HCT116 (cell line): Measurements from ENCODE around the gene ACKR3. TPM values are rescaled to one million over a fixed set of nuclear protein-coding genes. Genes with fewer than 3 reads are reported as not detected.

Experiments
- ATAC-seq: fragments of 200-7000 bp; cut with Tn5 transposase; 2 replicates; pipeline ENCODE4 v1.9.1; 2020; ENCODE audit warnings: mild to moderate bottlenecking, moderate library complexity
- BruUV-seq: library from RNA; stranded (reverse); fragments of 400-500 nt; replicated peaks from 2 replicates; lab custom pipeline; 2021; lab: Mats Ljungman, UMichigan
- CTCF ChIA-PET: fragments of 300-600 bp; sonication (Branson Sonifier 250); formaldehyde crosslinking; loops from one replicate; lab custom pipeline; 2021; ENCODE audit warnings: antibody characterized with exemption; lab: Charles Lee
- POLR2A ChIA-PET: fragments of 300-600, 350-600 bp; sonication (Branson Sonifier 250); formaldehyde crosslinking; loops from one replicate; lab custom pipeline; 2021; ENCODE audit warnings: antibody characterized with exemption; lab: Charles Lee
- RAD21 ChIA-PET, 2 experiments: fragments of 300-600 bp; sonication (Branson Sonifier 250); formaldehyde crosslinking; loops; one replicate each; lab custom pipeline; 2023; ENCODE audit warnings: low total read pairs in 2 of 2; ENCODE audit not compliant: uncharacterized antibody in 2 of 2, unreplicated experiment in 2 of 2, low non-redundant PET in 1 of 2; lab: Charles Lee
- DNase-seq: peaks from one replicate; pipeline ENCODE4 v3.0.0-alpha.2; 2010; ENCODE audit warnings: low read depth, low spot score
- H2AFZ ChIP-seq: fragments of 200-600 bp; shearing (Covaris generic), sonication (generic); 2 replicates; pipeline ENCODE4 v1.6.1; 2017; ENCODE audit warnings: low read depth, mixed run types, mixed read lengths, antibody characterized with exemption, low read length; ENCODE audit not compliant: poor library complexity, severe bottlenecking
- H3K27ac ChIP-seq: 2 replicates; pipeline ENCODE4 v1.5.1; 2012; ENCODE audit warnings: low read depth, low read length
- H3K27me3 ChIP-seq: fragments of 200-600 bp; sonication (generic); 2 replicates; pipeline ENCODE4 v1.6.1; 2016; ENCODE audit warnings: mixed run types, low read length, mixed read lengths; ENCODE audit not compliant: insufficient read depth
- H3K36me3 ChIP-seq, 2 experiments: fragments of 200-500 bp in 1 of 2; fragments of 200-600 bp in 1 of 2; sonication (Bioruptor generic) in 1 of 2; sonication (generic) in 1 of 2; 2 replicates each; pipeline versions ENCODE4 v1.5.1 to v1.6.1; 2014 to 2016; ENCODE audit warnings: low read length in 2 of 2, inconsistent platforms in 1 of 2, mixed read lengths in 1 of 2, mixed run types in 1 of 2; ENCODE audit not compliant: insufficient read depth in 2 of 2, control insufficient read depth in 1 of 2
- H3K4me1 ChIP-seq, 2 experiments: fragments of 200-600 bp in 1 of 2; sonication (generic) in 1 of 2; 2 replicates each; pipeline versions ENCODE4 v1.5.1 to v1.6.1; 2012 to 2017; ENCODE audit warnings: low read length in 2 of 2, inconsistent platforms in 1 of 2, mild to moderate bottlenecking in 1 of 2, mixed read lengths in 1 of 2, mixed run types in 1 of 2, moderate library complexity in 1 of 2; ENCODE audit not compliant: insufficient read depth in 2 of 2, control insufficient read depth in 1 of 2
- H3K4me2 ChIP-seq: fragments of 200-600 bp; sonication (generic); 2 replicates; pipeline ENCODE4 v1.6.1; 2017; ENCODE audit warnings: mixed run types, low read length, mixed read lengths
- H3K4me3 ChIP-seq, 2 experiments: fragments of 200-600 bp in 1 of 2; sonication (generic) in 1 of 2; replicated peaks in 1 of 2; 2 replicates each; pipeline ENCODE4 v1.5.1; 2011 to 2016; ENCODE audit warnings: low read length in 2 of 2, control low read depth in 1 of 2, low read depth in 1 of 2, mild to moderate bottlenecking in 1 of 2, mixed read lengths in 1 of 2, mixed run types in 1 of 2
- H3K79me2 ChIP-seq: fragments of 200-600 bp; sonication (generic); 2 replicates; pipeline ENCODE4 v1.6.1; 2017; ENCODE audit warnings: mild to moderate bottlenecking, mixed run types, low read length, moderate library complexity, mixed read lengths; ENCODE audit not compliant: insufficient read depth
- H3K9ac ChIP-seq: fragments of 200-600 bp; sonication (generic); 2 replicates; pipeline ENCODE4 v1.6.1; 2016; ENCODE audit warnings: low read length, mixed read lengths
- H3K9me2 ChIP-seq: fragments of 200-600 bp; sonication (generic), shearing (Covaris generic); 2 replicates; pipeline ENCODE4 v1.6.1; 2017; ENCODE audit warnings: mixed run types, mild to moderate bottlenecking, moderate library complexity; ENCODE audit not compliant: insufficient read depth
- H3K9me3 ChIP-seq, 2 experiments: fragments of 200-500 bp in 1 of 2; fragments of 200-600 bp in 1 of 2; sonication (Bioruptor generic) in 1 of 2; sonication (generic) in 1 of 2; 2 replicates each; pipeline ENCODE4 v1.6.1; 2014 to 2017; ENCODE audit warnings: low read length in 2 of 2, mixed read lengths in 2 of 2, inconsistent platforms in 1 of 2, low read depth in 1 of 2, mild to moderate bottlenecking in 1 of 2, mixed run types in 1 of 2, moderate library complexity in 1 of 2; ENCODE audit not compliant: control insufficient read depth in 1 of 2, insufficient read depth in 1 of 2
- H4K20me1 ChIP-seq: fragments of 200-600 bp; sonication (generic), shearing (Covaris generic); 2 replicates; pipeline ENCODE4 v1.6.1; 2017; ENCODE audit warnings: mixed run types, mild to moderate bottlenecking, moderate library complexity; ENCODE audit not compliant: insufficient read depth
- ATF3 ChIP-seq: IDR thresholded peaks from 2 replicates; pipeline ENCODE4 v1.6.1; 2012
- CBX3 ChIP-seq: IDR thresholded peaks from 2 replicates; pipeline ENCODE4 v1.6.1; 2012; ENCODE audit warnings: low read depth
- CEBPB ChIP-seq: IDR thresholded peaks from 2 replicates; pipeline ENCODE4 v1.6.1; 2012; ENCODE audit warnings: low read depth
- EGR1 ChIP-seq: IDR thresholded peaks from 2 replicates; pipeline ENCODE4 v1.6.1; 2012; ENCODE audit warnings: low read depth
- ELF1 ChIP-seq: IDR thresholded peaks from 2 replicates; pipeline ENCODE4 v1.6.1; 2012; ENCODE audit warnings: low read depth, borderline replicate concordance
- EZH2 ChIP-seq: fragments of 200-600 bp; sonication (generic); IDR thresholded peaks from 2 replicates; pipeline ENCODE4 v1.6.1; 2017; ENCODE audit warnings: antibody characterized with exemption, mixed run types
- FOSL1 ChIP-seq: IDR thresholded peaks from 2 replicates; pipeline ENCODE4 v1.6.1; 2012; ENCODE audit warnings: low read depth
- JUND ChIP-seq: IDR thresholded peaks from 2 replicates; pipeline ENCODE4 v1.6.1; 2012
- MAX ChIP-seq: IDR thresholded peaks from 2 replicates; pipeline ENCODE4 v1.6.1; 2012
- POLR2A ChIP-seq: IDR thresholded peaks from 2 replicates; pipeline ENCODE4 v1.7.0; 2011; ENCODE audit warnings: borderline replicate concordance; ENCODE audit not compliant: insufficient read depth, insufficient read length; ENCODE audit errors: extremely low read depth
- POLR2AphosphoS5 ChIP-seq: IDR thresholded peaks from 2 replicates; pipeline ENCODE4 v1.6.1; 2011; ENCODE audit warnings: mild to moderate bottlenecking, low read depth, low read length, moderate library complexity
- RAD21 ChIP-seq: IDR thresholded peaks from 2 replicates; pipeline ENCODE4 v1.6.1; 2012; ENCODE audit warnings: low read depth, mild to moderate bottlenecking
- REST ChIP-seq: IDR thresholded peaks from 2 replicates; pipeline ENCODE4 v1.6.1; 2012; ENCODE audit warnings: low read depth
- SP1 ChIP-seq: IDR thresholded peaks from 2 replicates; pipeline ENCODE4 v1.6.1; 2012; ENCODE audit warnings: low read depth
- SRF ChIP-seq: IDR thresholded peaks from 2 replicates; pipeline ENCODE4 v1.6.1; 2012; ENCODE audit warnings: low read depth
- TCF7L2 ChIP-seq: IDR thresholded peaks from 2 replicates; pipeline ENCODE4 v1.7.0; 2011; ENCODE audit warnings: borderline replicate concordance, inconsistent platforms; ENCODE audit not compliant: insufficient read depth, insufficient read length; ENCODE audit errors: extremely low read depth
- YY1 ChIP-seq: IDR thresholded peaks from 2 replicates; pipeline ENCODE4 v1.6.1; 2011; ENCODE audit warnings: low read length, low read depth, moderate library complexity, mild to moderate bottlenecking; ENCODE audit not compliant: insufficient replicate concordance; ENCODE audit errors: extremely low read depth
- ZFX ChIP-seq: fragments of 450-650 bp; IDR thresholded peaks from 2 replicates; pipeline ENCODE4 v1.6.1; 2017
- intact Hi-C: fragments of 100-400 bp; cut with micrococcal nuclease; formaldehyde crosslinking; loops from 2 replicates; pipeline ENCODE4 v1.10.0; 2022
- total RNA-seq: library from RNA; stranded (reverse); gene quantifications from one replicate; pipeline ENCODE4 v1.2.1, GENCODE V29; 2021; ENCODE audit not compliant: unreplicated experiment

The ACKR3 gene
- total RNA-seq, 1 experiment from 2014 or later: 0.20 TPM

- TF ChIP-seq CBX3 (no peak), EGR1 (no peak), POLR2AphosphoS5 (no peak), REST (no peak), SP1 (no peak), RAD21 (no peak), ZFX (no peak), POLR2A (no peak), SRF (no peak), ATF3 (no peak), MAX (no peak), CEBPB (no peak), TCF7L2 (no peak), ELF1 (no peak), YY1 (no peak), JUND (no peak), EZH2 (no peak), FOSL1 (no peak)
- TF ChIP-seq, all 23 proteins: peak for 0
- no peak overlapping the region for H3K4me3 ChIP-seq
- no peak overlapping the region for H3K27ac ChIP-seq
- no peaks in the 10 kb centered on the region for H3K9me3 ChIP-seq
- POLR2A ChIA-PET: no interaction called here
- no peaks in the 10 kb centered on the region for H3K79me2 ChIP-seq
- H3K4me1 ChIP-seq: no peaks in the 10 kb centered on the region
- H3K9ac ChIP-seq: no peak overlapping the region
- RAD21 ChIA-PET: no interaction called here
- CTCF ChIA-PET: no interaction called here
- H3K4me2 ChIP-seq: no peak overlapping the region
- DNase-seq (no peak), ATAC-seq (no peak)
- intact Hi-C loops: no loop called here
- H3K36me3 ChIP-seq: no peaks in the 10 kb centered on the region
- H2AFZ ChIP-seq: no peak overlapping the region
- no peaks in the 10 kb centered on the region for H3K9me2 ChIP-seq
- peaks cover 23% of the 10 kb centered on the region for H3K27me3 ChIP-seq
- H4K20me1 ChIP-seq: no peaks in the 10 kb centered on the region
- BruUV-seq: no TSS peak
Observed at GRCh38 chr2:236579746-236580315, 10.2 kb downstream of the ACKR3 start.
